ENCODE data around the gene ACAD9. TPM values are rescaled to one million over a fixed set of nuclear protein-coding genes. Genes with fewer than 3 reads are reported as not detected.
A peak's percentile ranks its signal among the peaks of the same experiment; 100 is the strongest.

The ACAD9 gene
- total and polyA plus RNA-seq, 2 of the 13 experiments (the other 11 are each of a cell fraction or from before 2014, with no cell fraction given) = 15.3 to 38.2 TPM

DNA sequence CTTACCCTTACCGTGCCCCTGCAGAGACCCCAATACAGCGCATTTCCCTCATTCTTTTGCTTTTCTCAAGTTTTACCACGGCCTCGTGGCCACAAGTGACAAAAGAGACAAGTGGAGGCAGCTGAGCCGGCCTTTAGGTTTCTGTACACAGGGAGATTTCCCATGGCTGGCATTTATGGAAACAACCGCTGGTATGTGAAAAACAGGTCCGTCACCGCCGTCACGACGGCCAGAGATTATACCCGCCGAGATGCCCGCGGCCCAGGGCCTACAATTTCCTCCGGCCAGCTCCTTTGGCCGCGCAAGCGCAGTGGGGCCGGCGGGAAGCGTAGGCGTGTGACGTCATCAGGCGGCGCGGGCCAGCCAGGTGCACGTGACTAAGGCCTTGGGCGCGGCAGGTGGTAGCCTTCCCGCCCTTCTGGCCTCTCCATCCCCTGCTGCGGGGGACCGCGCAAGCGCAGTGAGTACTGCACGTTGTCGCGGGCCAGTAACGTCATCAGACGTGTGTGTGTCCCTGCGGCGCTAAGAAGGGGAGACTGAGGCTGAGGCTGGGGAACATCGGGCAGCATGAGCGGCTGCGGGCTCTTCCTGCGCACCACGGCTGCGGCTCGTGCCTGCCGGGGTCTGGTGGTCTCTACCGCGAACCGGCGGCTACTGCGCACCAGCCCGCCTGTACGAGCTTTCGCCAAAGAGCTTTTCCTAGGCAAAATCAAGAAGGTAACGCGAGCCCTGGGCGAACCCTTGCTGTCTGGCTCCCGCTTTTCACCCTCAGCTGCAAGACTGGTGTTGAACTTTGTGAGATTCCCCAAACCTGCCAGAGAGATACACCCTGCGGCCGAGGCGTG, at the start of gene ACAD9 (continued):
- TF ChIP-seq, protein P1, sequence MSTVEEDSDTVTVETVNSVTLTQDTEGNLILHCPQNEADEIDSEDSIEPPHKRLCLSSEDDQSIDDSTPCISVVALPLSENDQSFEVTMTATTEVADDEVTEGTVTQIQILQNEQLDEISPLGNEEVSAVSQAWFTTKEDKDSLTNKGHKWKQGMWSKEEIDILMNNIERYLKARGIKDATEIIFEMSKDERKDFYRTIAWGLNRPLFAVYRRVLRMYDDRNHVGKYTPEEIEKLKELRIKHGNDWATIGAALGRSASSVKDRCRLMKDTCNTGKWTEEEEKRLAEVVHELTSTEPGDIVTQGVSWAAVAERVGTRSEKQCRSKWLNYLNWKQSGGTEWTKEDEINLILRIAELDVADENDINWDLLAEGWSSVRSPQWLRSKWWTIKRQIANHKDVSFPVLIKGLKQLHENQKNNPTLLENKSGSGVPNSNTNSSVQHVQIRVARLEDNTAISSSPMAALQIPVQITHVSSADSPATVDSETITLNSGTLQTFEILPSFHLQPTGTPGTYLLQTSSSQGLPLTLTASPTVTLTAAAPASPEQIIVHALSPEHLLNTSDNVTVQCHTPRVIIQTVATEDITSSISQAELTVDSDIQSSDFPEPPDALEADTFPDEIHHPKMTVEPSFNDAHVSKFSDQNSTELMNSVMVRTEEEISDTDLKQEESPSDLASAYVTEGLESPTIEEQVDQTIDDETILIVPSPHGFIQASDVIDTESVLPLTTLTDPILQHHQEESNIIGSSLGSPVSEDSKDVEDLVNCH (CRISPR knock-in tag; IDR thresholded peaks at IDR 0.05) = no peak
- TF ChIP-seq SMC3 (IDR thresholded peaks at IDR 0.05; ENCODE audit: low read length) (no peak), HNRNPL (IDR thresholded peaks at IDR 0.05; ENCODE audit: low read depth, low read length) (0 out of 2 replicates have a peak, but pooled peaks have one; percentile 58), PITX1 (CRISPR knock-in tag; IDR thresholded peaks at IDR 0.05) (peak; percentile 78), NFKBIZ (CRISPR knock-in tag; IDR thresholded peaks at IDR 0.05) (peak; percentile 71; the same call in 1 of the 2 replicates), CBFB (CRISPR knock-in tag; IDR thresholded peaks at IDR 0.05) (peak; percentile 89), ZNF891 (CRISPR knock-in tag; IDR thresholded peaks at IDR 0.05) (peak; percentile 91), HNRNPUL1 (IDR thresholded peaks at IDR 0.05; ENCODE audit: low read depth, low read length) (no peak), RORA (CRISPR knock-in tag; IDR thresholded peaks at IDR 0.05) (no peak), ZNF572 (CRISPR knock-in tag; IDR thresholded peaks at IDR 0.05) (0 out of 2 replicates have a peak, but pooled peaks have one; percentile 24), POGZ (CRISPR knock-in tag; IDR thresholded peaks at IDR 0.05) (peak; percentile 98), HIVEP1 (CRISPR knock-in tag; IDR thresholded peaks at IDR 0.05) (peak; percentile 94), ZNF333 (CRISPR knock-in tag; IDR thresholded peaks at IDR 0.05; ENCODE audit: borderline replicate concordance) (peak; percentile 95), ATRX (CRISPR knock-in tag; IDR thresholded peaks at IDR 0.05; ENCODE audit: borderline replicate concordance) (no peak), ZNF674 (CRISPR knock-in tag; IDR thresholded peaks at IDR 0.05; ENCODE audit: low read depth) (peak; percentile 98), ZNF136 (CRISPR knock-in tag; IDR thresholded peaks at IDR 0.05; ENCODE audit: low read depth) (peak; percentile 88; the same call in 1 of the 2 replicates), EEA1 (CRISPR knock-in tag; IDR thresholded peaks at IDR 0.05; ENCODE audit: borderline replicate concordance) (no peak), MYNN (CRISPR knock-in tag; IDR thresholded peaks at IDR 0.05; ENCODE audit: low read depth) (0 out of 2 replicates have a peak, but pooled peaks have one; percentile 58)
- TF ChIP-seq, protein P2, sequence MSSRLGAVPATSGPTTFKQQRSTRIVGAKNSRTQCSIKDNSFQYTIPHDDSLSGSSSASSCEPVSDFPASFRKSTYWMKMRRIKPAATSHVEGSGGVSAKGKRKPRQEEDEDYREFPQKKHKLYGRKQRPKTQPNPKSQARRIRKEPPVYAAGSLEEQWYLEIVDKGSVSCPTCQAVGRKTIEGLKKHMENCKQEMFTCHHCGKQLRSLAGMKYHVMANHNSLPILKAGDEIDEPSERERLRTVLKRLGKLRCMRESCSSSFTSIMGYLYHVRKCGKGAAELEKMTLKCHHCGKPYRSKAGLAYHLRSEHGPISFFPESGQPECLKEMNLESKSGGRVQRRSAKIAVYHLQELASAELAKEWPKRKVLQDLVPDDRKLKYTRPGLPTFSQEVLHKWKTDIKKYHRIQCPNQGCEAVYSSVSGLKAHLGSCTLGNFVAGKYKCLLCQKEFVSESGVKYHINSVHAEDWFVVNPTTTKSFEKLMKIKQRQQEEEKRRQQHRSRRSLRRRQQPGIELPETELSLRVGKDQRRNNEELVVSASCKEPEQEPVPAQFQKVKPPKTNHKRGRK (CRISPR knock-in tag; IDR thresholded peaks at IDR 0.05) = no peak
- TF ChIP-seq, protein P3, sequence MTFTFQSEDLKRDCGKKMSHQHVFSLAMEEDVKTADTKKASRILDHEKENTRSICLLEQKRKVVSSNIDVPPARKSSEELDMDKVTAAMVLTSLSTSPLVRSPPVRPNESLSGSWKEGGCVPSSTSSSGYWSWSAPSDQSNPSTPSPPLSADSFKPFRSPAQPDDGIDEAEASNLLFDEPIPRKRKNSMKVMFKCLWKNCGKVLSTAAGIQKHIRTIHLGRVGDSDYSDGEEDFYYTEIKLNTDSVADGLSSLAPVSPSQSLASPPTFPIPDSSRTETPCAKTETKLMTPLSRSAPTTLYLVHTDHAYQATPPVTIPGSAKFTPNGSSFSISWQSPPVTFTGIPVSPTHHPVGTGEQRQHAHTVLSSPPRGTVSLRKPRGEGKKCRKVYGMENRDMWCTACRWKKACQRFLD (CRISPR knock-in tag; IDR thresholded peaks at IDR 0.05; ENCODE audit: borderline replicate concordance) = peak; percentile 94; the same call in 1 of the 2 replicates
- TF ChIP-seq, protein P4, sequence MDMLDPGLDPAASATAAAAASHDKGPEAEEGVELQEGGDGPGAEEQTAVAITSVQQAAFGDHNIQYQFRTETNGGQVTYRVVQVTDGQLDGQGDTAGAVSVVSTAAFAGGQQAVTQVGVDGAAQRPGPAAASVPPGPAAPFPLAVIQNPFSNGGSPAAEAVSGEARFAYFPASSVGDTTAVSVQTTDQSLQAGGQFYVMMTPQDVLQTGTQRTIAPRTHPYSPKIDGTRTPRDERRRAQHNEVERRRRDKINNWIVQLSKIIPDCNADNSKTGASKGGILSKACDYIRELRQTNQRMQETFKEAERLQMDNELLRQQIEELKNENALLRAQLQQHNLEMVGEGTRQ (IDR thresholded peaks at IDR 0.05; ENCODE audit: low read depth, low read length) = peak; percentile 95
- TF ChIP-seq, protein P4 (CRISPR knock-in tag; IDR thresholded peaks at IDR 0.05; ENCODE audit: borderline replicate concordance) = peak; percentile 99; the same call in 1 of the 2 replicates

Measured in HepG2 (cell line).